Esophagus muscularis mucosa (tissue), 4 donors: ENCODE measurements around the gene ATAD3B. TPM values are rescaled to one million over a fixed set of nuclear protein-coding genes. Genes with fewer than 3 reads are reported as not detected.
"Not testable (repeated sequence)": the region's sequence is repeated elsewhere in the genome, so short reads cannot be mapped to it uniquely, and the experiment has no call there.

ENCODE experiments used
- DNase-seq: peaks from one replicate; pipeline ENCODE4 v3.0.0-alpha.2; 2017; ENCODE audit errors: extremely low spot score
- H3K27ac ChIP-seq, 4 donors: fragments of 200-600 bp; sonication (generic); replicated peaks in 1 of 4; 1 replicate in 3 of 4; 2 replicates in 1 of 4; pipeline ENCODE4 v1.5.1; 2016 to 2019; ENCODE audit warnings: mild to moderate bottlenecking in 1 of 4
- H3K27me3 ChIP-seq, 4 donors: fragments of 200-600 bp; sonication (generic); one replicate each; pipeline versions ENCODE4 v1.5.1 to v1.6.0; 2016 to 2019
- H3K36me3 ChIP-seq, 4 donors: fragments of 200-600 bp; sonication (generic); one replicate each; pipeline ENCODE4 v1.5.1; 2016 to 2019
- H3K4me1 ChIP-seq, 4 donors: fragments of 200-600 bp; sonication (generic); one replicate each; pipeline ENCODE4 v1.5.1; 2016 to 2019
- H3K4me3 ChIP-seq, 4 donors: fragments of 200-600 bp; sonication (generic); 1 replicate in 2 of 4; 2 replicates in 2 of 4; pipeline ENCODE4 v1.5.1; 2016 to 2019; ENCODE audit warnings: mild to moderate bottlenecking in 4 of 4, moderate library complexity in 1 of 4
- H3K9me3 ChIP-seq, 4 donors: fragments of 200-600 bp; sonication (generic); 1 replicate in 3 of 4; 2 replicates in 1 of 4; pipeline ENCODE4 v1.5.1; 2016 to 2019
- EP300 ChIP-seq: sonication (generic); formaldehyde crosslinking; IDR thresholded peaks from one replicate; pipeline ENCODE4 v1.6.1; 2017; ENCODE audit warnings: antibody characterized with exemption
- POLR2A ChIP-seq: fragments of 450-650 bp; IDR thresholded peaks from one replicate; pipeline ENCODE4 v1.6.1; 2017; ENCODE audit warnings: antibody characterized with exemption, moderate library complexity, mild to moderate bottlenecking, low read depth
- POLR2AphosphoS5 ChIP-seq, 2 donors: sonication (generic); formaldehyde crosslinking; IDR thresholded peaks; one replicate each; pipeline ENCODE4 v1.6.1; 2017; ENCODE audit warnings: antibody characterized with exemption in 2 of 2
- WGBS: methylation state at CpG from one replicate; pipeline ENCODE4 v1.1.5; 2018; 5-methylcytosine and 5-hydroxymethylcytosine counted together
- intact Hi-C: fragments of 100-400 bp; cut with DNase I; formaldehyde crosslinking; loops from one replicate; pipeline ENCODE4 v1.15.1; 2023
- total RNA-seq, 4 donors: library from RNA; depleted of rRNA; stranded (reverse); fragments of >200 nt; gene quantifications; one replicate each; pipeline versions ENCODE4 v1.1.0 to v1.2.1, GENCODE V29; 2016
- TF ChIP-seq, protein P1 (sequence below), 3 experiments: fragments of 200-600 bp in 2 of 3; fragments of 450-650 bp in 1 of 3; sonication (generic) in 2 of 3; IDR thresholded peaks; one replicate each; pipeline ENCODE4 v1.5.1; 2017 to 2019; ENCODE audit warnings: antibody characterized with exemption in 3 of 3, mild to moderate bottlenecking in 2 of 3, moderate library complexity in 1 of 3

ATAD3B gene
- total RNA-seq, 4 donors from 2014 or later = 9.7 to 14.9 (median 10.0) TPM

DNA sequence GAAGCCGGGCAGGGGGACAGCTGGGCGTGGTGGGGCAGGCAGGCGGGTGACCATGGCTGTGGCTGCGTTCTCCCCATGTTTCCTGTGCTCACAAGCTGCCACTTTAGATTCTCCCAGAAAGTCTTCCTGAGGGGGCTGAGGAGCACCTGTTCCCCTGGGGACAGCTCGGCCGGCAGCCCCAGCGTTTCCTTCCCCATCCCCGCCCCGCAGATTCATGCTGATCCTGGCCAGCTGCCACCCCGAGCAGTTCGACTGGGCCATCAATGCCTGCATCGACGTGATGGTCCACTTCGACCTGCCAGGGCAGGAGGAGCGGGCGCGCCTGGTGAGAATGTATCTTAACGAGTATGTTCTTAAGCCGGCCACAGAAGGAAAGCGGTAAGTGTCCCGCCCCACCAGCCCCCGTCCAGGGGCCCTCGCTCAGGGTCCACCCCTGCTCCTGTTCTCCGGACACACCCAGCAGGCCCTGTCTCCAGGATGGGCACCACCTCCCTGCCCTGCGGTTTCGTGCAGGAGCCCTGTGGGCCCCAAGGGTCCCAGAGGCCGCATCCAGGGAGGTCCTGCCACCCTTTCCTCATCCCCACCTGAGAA, 10.9 kb upstream of the ATAD3B start:
- WGBS = 81% methylated on average over 13 of the region's 27 CpGs
- H3K4me3 ChIP-seq = no peak overlapping the region
- H3K4me1 ChIP-seq = peaks cover 0 to 4% (median 0%) of the 10 kb centered on the region in 4 donors
- H3K27ac ChIP-seq = no peak overlapping the region
- H3K9me3 ChIP-seq = no peaks in the 10 kb centered on the region
- H3K27me3 ChIP-seq = peaks cover 0 to 4% (median 0%) of the 10 kb centered on the region in 4 donors
- no peak for TF ChIP-seq EP300
- TF ChIP-seq, protein P1, sequence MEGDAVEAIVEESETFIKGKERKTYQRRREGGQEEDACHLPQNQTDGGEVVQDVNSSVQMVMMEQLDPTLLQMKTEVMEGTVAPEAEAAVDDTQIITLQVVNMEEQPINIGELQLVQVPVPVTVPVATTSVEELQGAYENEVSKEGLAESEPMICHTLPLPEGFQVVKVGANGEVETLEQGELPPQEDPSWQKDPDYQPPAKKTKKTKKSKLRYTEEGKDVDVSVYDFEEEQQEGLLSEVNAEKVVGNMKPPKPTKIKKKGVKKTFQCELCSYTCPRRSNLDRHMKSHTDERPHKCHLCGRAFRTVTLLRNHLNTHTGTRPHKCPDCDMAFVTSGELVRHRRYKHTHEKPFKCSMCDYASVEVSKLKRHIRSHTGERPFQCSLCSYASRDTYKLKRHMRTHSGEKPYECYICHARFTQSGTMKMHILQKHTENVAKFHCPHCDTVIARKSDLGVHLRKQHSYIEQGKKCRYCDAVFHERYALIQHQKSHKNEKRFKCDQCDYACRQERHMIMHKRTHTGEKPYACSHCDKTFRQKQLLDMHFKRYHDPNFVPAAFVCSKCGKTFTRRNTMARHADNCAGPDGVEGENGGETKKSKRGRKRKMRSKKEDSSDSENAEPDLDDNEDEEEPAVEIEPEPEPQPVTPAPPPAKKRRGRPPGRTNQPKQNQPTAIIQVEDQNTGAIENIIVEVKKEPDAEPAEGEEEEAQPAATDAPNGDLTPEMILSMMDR (IDR thresholded peaks at IDR 0.05) = no peak
- no peak for TF ChIP-seq POLR2AphosphoS5 (IDR thresholded peaks at IDR 0.05)
- no peak for TF ChIP-seq POLR2A
- no peak for DNase-seq
- no peaks in the 10 kb centered on the region for H3K36me3 ChIP-seq
- intact Hi-C loops = no loop called here

DNA sequence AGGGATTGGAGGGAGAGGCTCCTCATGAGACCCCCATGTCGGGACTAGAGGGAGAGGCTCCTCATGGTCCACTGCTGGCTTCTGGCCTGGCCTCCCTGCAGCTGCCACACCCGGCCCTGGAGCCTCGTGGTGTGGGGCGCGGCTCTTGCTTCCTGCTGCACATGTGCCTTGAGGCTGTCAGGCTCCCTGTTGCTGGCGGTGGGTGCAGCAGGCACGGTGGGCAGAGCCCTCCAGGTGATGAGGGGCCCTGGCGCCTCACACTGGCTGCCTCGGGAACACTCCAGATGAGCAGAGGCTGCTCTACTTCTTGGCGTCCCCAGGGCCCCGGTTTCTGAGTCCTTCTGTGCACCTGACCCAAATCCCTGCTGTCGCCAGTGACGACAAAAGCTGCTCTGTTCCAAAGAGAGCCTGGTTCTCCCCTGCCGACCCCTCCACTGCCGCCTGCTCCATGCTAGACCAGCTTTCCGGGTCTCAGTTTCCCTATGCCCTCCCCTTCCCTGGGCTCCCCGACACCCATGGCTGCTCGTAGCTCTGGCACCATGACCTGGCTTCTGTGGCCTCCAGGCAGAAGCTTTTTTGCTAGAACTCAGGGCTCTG, 9.7 kb upstream of the ATAD3B start:
- intact Hi-C loops = no loop called here
- WGBS = 80% methylated on average over 8 of the region's 18 CpGs
- no peak overlapping the region for H3K27ac ChIP-seq
- no peak for TF ChIP-seq EP300
- peaks cover 0 to 4% (median 0%) of the 10 kb centered on the region in 4 donors for H3K4me1 ChIP-seq
- DNase-seq = no peak
- peaks cover 0 to 4% (median 0%) of the 10 kb centered on the region in 4 donors for H3K27me3 ChIP-seq
- H3K36me3 ChIP-seq = no peaks in the 10 kb centered on the region
- peak overlapping the region in 2 of 4 donors; percentile 19 to 31 for H3K4me3 ChIP-seq
- H3K9me3 ChIP-seq = no peaks in the 10 kb centered on the region

DNA sequence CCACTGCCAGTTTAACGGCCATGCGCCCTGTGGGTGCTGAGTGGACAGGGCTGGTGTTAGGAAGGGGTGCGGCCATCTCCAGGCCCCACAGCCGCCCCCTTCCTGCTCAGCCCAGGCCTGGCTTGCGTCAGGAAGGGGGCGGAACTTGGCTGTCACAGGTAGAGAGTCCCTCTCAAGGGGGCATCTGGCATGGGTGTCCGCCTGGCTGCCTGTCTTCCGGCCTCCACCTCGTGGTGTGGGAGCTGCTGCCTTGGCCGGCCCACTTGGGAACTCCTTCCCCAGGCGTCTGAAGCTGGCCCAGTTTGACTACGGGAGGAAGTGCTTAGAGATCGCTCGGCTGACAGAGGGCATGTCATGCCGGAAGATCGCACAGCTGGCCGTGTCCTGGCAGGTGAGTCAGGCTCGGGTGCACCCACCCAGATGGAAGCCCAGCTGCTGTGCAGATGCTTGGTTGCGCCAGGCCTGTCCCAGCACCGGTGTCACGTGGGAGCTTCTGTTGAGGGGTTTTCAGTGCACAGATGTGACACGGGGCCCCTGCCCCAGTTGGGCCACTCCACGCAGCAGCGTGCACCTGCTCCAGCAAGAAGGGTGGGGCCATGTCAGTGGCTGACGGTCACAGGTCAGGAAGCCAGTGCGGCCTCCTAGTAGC, 9.1 kb upstream of the ATAD3B start:
- H3K9me3 ChIP-seq = no peaks in the 10 kb centered on the region
- H3K27me3 ChIP-seq = peaks cover 0 to 4% (median 0%) of the 10 kb centered on the region in 4 donors
- intact Hi-C loops = no loop called here
- H3K36me3 ChIP-seq = no peaks in the 10 kb centered on the region
- peaks cover 0 to 4% (median 0%) of the 10 kb centered on the region in 4 donors for H3K4me1 ChIP-seq
- DNase-seq = no peak
- WGBS = 70% methylated on average over 8 of the region's 26 CpGs
- no peak overlapping the region for H3K27ac ChIP-seq
- no peak for TF ChIP-seq POLR2A
- no peak for TF ChIP-seq EP300
- TF ChIP-seq, protein P1 (IDR thresholded peaks at IDR 0.05) = no peak
- no peak for TF ChIP-seq POLR2AphosphoS5 (IDR thresholded peaks at IDR 0.05)
- peak overlapping the region in 2 of 4 donors; percentile 19 to 31 for H3K4me3 ChIP-seq

DNA sequence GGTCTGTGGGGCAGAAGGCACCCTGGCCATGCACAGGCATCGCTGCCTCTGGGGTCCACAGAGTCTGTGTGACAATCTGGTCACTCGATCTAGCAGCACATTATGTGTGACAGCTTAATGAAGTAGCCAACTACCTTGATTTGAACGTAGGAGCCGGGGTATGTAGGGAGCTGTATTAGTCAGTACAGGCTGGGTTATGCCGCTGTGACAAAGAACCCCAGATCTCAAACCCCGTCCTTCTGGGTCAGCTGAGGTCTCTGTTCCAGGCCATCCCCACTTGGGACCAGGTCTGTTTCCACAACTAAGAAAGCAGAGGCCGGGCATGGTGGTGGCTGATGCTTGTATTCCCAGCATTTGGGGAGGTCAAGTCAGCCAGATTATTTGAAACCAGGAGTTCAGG, 8.3 kb upstream of the ATAD3B start:
- WGBS = 93% methylated on average over 7 of the region's 7 CpGs
- intact Hi-C loops = no loop called here
- TF ChIP-seq POLR2AphosphoS5 (IDR thresholded peaks at IDR 0.05) (no peak), EP300 (no peak), POLR2A (no peak)
- TF ChIP-seq, protein P1 (IDR thresholded peaks at IDR 0.05) = no peak
- Histone ChIP-seq H3K36me3 (no peaks in the 10 kb centered on the region), H3K4me1 (peaks cover 0 to 4% (median 0%) of the 10 kb centered on the region in 4 donors), H3K4me3 (no peak overlapping the region), H3K9me3 (no peaks in the 10 kb centered on the region), H3K27me3 (peaks cover 0 to 4% (median 0%) of the 10 kb centered on the region in 4 donors), H3K27ac (no peak overlapping the region)
- DNase-seq = no peak

DNA sequence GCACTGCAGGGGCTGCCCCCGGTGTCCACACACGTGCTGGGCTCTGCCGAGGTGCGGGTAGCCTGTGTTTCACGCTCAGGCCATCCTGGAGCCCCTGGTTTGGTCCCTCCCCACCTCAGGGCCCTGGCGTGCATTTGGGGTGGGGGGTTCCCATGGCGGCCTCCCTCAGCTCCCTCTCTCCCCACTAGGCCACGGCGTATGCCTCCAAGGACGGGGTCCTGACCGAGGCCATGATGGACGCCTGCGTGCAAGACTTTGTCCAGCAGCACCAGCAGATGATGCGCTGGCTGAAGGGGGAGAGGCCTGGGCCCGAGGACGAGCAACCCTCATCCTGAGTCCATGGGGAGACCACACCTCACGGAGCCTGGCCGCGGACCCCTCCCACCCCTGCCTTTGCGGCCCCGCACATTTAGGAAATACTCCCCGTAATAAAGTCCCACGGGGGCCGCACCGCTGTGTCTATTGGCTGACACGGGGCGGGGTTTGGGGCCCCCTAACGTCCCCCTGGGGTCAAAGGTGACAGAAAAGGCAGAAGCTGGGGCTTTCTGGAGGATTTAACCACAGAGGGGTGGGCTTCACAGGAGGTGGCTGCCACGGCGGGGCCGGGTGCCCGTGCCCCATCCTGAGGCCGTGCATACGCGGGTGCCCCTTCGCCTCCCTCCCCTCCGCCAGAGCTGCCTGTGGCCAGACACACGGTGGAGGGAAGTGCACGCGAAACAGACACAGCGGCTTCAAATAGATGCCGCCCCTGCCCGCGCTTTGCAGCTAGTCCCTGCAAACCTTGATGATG, 3.2 kb upstream of the ATAD3B start:
- DNase-seq, H3K27me3 ChIP-seq, H3K4me3 ChIP-seq, H3K27ac ChIP-seq, intact Hi-C loops, H3K9me3 ChIP-seq, H3K36me3 ChIP-seq: not testable (repeated sequence)
- H3K4me1 ChIP-seq = peaks cover 16 to 23% (median 19%) of the 10 kb centered on the region in 4 donors
- WGBS = 79% methylated on average over 15 of the region's 44 CpGs
